Uterus (tissue), 2 donors: Measurements from ENCODE around the gene CAPZA2.

Experiments used
- POLR2A ChIP-seq, 2 donors: fragments of 450-650 bp; IDR thresholded peaks; one replicate each; pipeline ENCODE4 v1.6.1; 2016; ENCODE audit warnings: antibody characterized with exemption in 2 of 2, mild to moderate bottlenecking in 1 of 2, moderate library complexity in 1 of 2
- TF ChIP-seq, protein P1 (sequence below), 4 experiments: fragments of 200-600 bp in 2 of 4; fragments of 450-650 bp in 2 of 4; sonication (generic) in 2 of 4; IDR thresholded peaks; one replicate each; pipeline ENCODE4 v1.5.1; 2016 to 2019; ENCODE audit warnings: antibody characterized with exemption in 4 of 4, mild to moderate bottlenecking in 2 of 4, moderate library complexity in 1 of 4

DNA sequence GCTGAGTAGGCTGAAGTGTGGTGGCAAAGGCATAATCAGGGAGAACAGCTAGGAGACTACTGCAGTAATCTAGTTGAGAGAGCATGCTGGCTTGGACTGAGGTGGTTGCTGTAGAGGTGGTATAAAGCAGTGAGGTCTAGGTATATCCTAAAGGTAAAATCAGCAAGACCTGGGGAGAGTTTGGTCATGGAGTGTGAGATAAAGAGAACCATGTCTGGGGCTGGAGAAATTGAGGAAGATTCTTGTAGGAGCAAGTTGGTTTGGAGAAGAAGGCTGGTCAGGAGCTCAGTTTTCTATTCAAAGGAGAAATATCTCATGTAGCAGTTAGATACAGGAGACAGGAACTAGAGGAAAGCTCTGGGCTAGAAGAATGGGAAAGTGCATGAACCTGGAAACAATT, 58.0 kb downstream of the CAPZA2 start:
- TF ChIP-seq, protein P1, sequence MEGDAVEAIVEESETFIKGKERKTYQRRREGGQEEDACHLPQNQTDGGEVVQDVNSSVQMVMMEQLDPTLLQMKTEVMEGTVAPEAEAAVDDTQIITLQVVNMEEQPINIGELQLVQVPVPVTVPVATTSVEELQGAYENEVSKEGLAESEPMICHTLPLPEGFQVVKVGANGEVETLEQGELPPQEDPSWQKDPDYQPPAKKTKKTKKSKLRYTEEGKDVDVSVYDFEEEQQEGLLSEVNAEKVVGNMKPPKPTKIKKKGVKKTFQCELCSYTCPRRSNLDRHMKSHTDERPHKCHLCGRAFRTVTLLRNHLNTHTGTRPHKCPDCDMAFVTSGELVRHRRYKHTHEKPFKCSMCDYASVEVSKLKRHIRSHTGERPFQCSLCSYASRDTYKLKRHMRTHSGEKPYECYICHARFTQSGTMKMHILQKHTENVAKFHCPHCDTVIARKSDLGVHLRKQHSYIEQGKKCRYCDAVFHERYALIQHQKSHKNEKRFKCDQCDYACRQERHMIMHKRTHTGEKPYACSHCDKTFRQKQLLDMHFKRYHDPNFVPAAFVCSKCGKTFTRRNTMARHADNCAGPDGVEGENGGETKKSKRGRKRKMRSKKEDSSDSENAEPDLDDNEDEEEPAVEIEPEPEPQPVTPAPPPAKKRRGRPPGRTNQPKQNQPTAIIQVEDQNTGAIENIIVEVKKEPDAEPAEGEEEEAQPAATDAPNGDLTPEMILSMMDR (IDR thresholded peaks at IDR 0.05) = no peak
- TF ChIP-seq POLR2A (IDR thresholded peaks at IDR 0.05) = no peak
